DMS53 (cell line): ENCODE measurements around the gene PTPRN2.

Source experiments
- DNase-seq: peaks from one replicate; lab custom pipeline; 2025; lab: John Stamatoyannopoulos, UW

The PTPRN2 gene

GRCh38 chr7:157814931-157815705 is 772.5 kb downstream of the PTPRN2 start:
- DNase-seq: no peak

DNA sequence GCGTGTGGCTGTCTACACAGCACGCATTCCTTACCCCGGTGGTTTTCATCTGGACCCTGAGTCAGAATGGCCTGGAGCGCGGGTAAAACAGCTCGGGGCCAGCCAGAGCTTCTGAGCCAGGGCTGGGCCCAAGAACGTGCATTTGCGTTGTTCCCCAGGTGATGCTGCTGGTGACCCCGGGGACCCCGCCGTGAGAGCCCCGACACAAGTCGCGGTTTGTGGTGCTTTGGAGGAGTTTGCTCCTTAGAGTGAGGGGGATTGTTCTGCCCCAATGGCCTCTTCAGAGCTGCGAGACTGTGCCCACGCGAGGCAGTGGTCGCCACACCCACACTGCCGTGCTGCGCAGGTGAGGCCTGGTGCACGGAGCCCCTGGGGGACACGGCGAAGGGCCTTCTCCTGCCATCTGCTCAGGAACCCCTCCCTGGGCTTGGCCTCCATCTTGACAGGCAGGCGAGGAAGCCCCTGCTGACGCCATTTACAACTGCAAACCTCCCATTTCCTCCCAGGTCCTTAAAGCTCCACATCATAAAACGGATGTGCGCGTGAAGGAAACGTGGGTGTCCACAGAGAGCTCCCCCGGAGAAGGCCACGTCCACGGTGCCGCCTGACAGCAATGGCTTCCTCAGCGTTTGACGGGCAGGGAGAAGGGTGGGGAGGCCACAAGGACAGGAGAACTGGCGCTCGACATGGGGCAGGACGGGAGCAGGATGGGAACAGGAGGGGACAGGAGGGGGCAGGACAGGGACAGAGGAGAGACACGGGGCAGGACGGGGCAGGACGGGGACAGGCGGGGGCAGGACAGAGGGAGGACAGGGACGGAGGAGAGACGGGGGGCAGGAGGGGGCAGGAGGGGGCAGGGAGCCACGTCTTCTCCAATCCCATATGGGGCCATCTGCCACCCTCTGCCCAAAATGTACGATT is 773.6 kb downstream of the PTPRN2 start:
- no peak for DNase-seq

- DNase-seq: no peak
Observed at GRCh38 chr7:157813053-157813452, 774.6 kb downstream of the PTPRN2 start.

GRCh38 chr7:157811946-157812345 is 775.7 kb downstream of the PTPRN2 start:
- no peak for DNase-seq

GRCh38 chr7:157809863-157810851 is 777.5 kb downstream of the PTPRN2 start:
- DNase-seq: no peak

GRCh38 chr7:157809154-157809862 is 778.3 kb downstream of the PTPRN2 start:
- no peak for DNase-seq

DNA sequence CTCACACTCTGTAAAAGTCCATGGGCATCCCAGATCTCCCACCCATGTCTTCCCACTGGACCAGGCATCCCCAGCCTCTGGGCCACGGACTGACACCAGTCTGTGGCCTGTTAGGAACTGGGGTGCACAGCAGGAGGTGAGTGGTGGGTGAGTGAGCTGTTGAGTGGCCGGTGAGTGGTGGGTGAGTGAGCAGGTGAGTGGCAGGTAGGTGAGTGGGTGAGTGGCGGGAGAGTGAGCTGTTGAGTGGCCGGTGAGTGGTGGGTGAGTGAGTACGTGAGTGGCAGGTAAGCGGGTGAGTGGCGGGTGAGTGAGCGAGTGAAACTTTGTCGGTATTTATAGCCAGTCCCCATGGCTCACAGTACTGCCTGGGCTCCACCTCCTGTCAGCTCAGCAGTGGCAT is 779.6 kb downstream of the PTPRN2 start:
- DNase-seq: no peak

- DNase-seq: no peak
Observed at GRCh38 chr7:157807510-157807909, 780.1 kb downstream of the PTPRN2 start.

- DNase-seq: no peak
Observed at GRCh38 chr7:157806711-157807110, 780.9 kb downstream of the PTPRN2 start.

- no peak for DNase-seq
Observed at GRCh38 chr7:157805713-157806112, 781.9 kb downstream of the PTPRN2 start.

- no peak for DNase-seq
Observed at GRCh38 chr7:157803906-157804305, 783.7 kb downstream of the PTPRN2 start.

DNA sequence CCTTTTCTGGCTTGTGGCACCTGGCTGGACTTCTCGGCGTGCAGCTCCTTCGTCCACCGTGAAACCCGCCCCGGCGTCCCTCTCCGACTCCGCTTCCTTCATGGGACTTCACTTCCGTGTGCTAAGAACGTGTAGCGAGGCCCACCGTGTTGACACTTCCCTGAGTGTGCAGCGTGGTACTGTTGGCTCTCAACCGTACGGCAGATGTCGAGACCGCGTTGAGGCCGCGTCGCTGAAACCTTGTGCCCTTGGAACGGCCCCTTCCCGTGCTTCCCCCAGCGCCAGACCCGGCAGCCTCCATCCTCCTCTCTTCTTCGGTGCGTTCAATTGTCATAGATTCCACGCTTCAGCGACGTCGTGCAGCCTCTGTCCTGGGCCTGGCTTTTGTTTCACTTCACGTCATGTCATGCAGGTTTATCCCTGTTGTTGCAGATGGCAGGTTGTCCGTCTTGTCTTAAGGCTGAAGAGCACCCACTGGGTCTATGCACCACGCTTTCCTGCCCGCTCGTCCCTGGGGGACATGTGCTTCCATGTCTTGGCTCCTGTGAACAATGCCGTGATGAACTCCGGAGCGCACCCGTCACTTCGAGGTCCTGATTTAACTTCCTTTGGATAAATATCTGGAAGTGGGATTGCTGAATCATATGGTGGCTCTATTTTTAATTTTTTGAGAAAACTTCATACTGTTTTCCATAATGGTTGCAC is 785.5 kb downstream of the PTPRN2 start:
- no peak for DNase-seq

DNA sequence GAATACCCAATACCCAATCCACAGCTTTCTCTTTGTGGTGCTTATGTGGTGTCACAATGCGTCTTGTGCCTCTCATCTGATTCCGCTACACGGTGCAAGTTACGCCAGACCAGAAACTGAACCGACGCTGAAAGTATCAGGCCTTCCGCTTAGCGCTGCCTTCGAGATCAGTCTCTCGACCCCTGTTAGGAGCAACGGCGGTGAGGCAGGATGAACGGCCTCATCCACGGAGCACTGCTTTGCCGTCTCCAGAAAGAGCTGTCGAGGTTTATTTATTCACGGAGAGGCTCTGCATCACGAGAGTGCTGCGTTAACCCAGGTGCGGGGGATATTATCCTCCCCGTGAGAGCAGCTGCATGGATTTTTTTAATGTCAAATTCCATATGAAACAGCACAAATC is 786.5 kb downstream of the PTPRN2 start:
- DNase-seq: no peak

GRCh38 chr7:157800281-157800680 is 787.3 kb downstream of the PTPRN2 start:
- no peak for DNase-seq

DNA sequence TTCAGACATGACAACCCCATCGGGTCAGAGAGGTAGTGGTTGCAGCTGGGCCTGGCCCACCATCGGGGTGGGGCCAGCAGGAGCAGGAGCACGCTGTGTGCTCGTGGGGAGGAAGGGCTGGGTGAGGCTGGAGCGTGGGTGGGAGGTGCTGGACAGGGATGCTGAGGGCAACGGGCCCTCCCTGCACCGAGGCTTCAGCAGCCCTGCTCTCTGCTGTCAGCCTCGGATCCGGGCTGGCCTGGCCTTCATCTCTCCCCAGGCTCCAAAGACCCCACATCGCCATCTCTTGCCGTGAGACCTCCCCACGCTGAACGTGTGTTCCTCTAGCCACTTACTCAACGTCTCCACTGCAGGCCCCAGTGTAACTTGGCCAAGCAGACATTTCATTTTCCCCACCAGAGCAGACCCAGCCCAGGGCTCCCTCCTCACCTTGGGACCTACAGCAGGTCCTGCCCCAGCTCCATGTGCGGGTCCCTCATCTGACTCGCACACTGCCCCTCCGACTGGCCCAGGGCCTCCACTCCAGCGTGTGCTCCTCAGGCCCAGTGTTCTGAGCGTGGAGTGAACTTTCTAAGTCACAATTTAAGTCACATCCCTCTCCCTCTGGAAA is 788.4 kb downstream of the PTPRN2 start:
- no peak for DNase-seq

DNA sequence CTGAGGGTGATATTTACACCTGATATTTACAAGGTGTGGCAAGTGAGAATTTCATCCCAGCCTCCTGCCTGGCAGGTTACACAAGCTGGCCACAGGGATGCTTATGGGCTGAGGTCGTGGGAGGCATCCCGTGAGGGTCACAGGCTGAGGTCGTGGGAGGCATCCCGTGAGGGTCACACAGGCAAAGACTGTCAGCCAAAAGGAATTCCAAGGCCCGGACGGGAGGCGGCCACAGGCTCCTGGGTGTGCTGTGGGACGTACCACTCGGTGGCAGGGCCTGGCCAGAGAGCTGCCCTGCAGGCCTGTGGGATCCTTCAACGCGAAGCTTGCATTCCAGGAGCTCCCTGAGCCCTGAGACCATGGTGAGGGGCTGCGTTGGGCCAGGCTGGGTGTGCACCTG is 790.3 kb downstream of the PTPRN2 start:
- no peak for DNase-seq

- DNase-seq: no peak
Observed at GRCh38 chr7:157796846-157797245, 790.8 kb downstream of the PTPRN2 start.

- DNase-seq: no peak
Observed at GRCh38 chr7:157795643-157796042, 792.0 kb downstream of the PTPRN2 start.

- DNase-seq: no peak
Observed at GRCh38 chr7:157795199-157795598, 792.4 kb downstream of the PTPRN2 start.

DNA sequence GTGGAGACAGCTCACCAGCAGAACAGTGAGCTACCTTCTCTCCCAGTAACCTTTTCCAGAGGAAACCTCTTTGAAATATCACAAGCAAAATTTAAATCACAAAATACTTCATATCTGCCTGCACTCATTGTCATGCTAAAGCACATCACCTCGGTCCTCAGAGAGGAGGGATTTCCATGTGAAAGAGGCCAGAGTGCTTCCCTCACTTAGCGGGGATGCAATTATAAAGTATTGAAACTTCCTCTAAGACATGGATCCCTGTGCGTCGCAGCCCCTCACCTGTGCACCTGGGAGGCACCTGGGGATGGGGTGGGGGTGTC is 792.9 kb downstream of the PTPRN2 start:
- DNase-seq: no peak
